NB4 (cell line): ENCODE data around the gene PBX1.

Experiments
- MYC ChIP-seq: IDR thresholded peaks from 2 replicates; pipeline ENCODE4 v1.6.1; 2011; ENCODE audit warnings: low read depth, low read length
- POLR2A ChIP-seq: IDR thresholded peaks from 2 replicates; pipeline ENCODE4 v1.6.1; 2011; ENCODE audit warnings: mild to moderate bottlenecking; ENCODE audit not compliant: insufficient read length; ENCODE audit errors: extremely low read depth
- TF ChIP-seq, protein P1 (sequence below): IDR thresholded peaks from one replicate; pipeline ENCODE4 v1.5.1; 2012; ENCODE audit warnings: low read depth, low read length
- TF ChIP-seq, protein P2 (sequence below): IDR thresholded peaks from 2 replicates; pipeline ENCODE4 v1.6.1; 2011; ENCODE audit warnings: low read depth, low read length

DNA sequence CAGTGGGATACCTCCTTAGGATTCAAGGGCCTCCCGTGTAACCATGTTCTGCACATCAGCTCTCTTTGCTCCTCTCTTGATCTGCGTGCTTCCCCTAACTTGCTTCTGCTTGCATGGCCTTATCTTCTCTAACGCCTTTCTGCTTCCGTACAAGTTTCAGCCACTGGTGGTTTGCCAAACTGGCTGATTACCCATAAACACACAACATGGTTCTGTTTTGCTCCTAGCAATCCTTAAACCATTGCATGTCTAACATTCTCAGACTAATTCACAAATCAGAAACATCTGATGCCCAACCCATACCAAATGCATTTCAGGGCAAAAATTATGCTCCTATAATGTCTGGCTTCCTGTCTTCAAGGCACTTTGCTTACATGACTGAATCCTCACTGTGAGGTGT lies 166.4 kb downstream of the PBX1 start:
- TF ChIP-seq, protein P1, sequence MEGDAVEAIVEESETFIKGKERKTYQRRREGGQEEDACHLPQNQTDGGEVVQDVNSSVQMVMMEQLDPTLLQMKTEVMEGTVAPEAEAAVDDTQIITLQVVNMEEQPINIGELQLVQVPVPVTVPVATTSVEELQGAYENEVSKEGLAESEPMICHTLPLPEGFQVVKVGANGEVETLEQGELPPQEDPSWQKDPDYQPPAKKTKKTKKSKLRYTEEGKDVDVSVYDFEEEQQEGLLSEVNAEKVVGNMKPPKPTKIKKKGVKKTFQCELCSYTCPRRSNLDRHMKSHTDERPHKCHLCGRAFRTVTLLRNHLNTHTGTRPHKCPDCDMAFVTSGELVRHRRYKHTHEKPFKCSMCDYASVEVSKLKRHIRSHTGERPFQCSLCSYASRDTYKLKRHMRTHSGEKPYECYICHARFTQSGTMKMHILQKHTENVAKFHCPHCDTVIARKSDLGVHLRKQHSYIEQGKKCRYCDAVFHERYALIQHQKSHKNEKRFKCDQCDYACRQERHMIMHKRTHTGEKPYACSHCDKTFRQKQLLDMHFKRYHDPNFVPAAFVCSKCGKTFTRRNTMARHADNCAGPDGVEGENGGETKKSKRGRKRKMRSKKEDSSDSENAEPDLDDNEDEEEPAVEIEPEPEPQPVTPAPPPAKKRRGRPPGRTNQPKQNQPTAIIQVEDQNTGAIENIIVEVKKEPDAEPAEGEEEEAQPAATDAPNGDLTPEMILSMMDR: no peak
- TF ChIP-seq POLR2A: no peak
- TF ChIP-seq MYC: no peak
- TF ChIP-seq, protein P2, sequence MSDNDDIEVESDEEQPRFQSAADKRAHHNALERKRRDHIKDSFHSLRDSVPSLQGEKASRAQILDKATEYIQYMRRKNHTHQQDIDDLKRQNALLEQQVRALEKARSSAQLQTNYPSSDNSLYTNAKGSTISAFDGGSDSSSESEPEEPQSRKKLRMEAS: no peak
